Ecto neural progenitor cell (in vitro differentiated cells): Measurements from ENCODE around the gene ADGRL2.
"Not testable (repeated sequence)": the region's sequence is repeated elsewhere in the genome, so short reads cannot be mapped to it uniquely, and the experiment has no call there.

Experiments used
- DNase-seq: peaks from one replicate; pipeline ENCODE4 v3.0.0-alpha.2; 2018; ENCODE audit warnings: low spot score

ADGRL2 gene

GRCh38 chr1:81850031-81850430, 49.3 kb downstream of the ADGRL2 start:
- DNase-seq, result no peak

DNA sequence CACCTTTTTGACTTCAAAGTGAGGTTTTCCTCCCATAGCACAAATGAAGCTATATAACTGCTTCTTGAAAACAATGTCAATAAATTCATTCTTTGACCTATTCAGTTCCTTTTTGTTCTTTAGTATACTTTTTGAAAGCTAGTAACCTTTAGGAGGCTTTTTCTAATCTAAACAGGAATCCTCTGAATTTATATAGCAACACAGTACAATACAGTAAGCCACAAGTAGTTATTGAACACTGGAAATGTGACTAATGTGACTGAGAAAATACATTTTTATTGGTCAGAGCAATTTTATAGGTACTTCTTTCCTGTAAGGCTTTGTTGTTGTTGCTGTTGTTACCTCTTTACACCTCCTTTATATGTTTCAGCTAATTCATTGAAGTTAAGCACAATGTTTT, 49.8 kb downstream of the ADGRL2 start:
- DNase-seq, result no peak

GRCh38 chr1:81851217-81851616, 50.5 kb downstream of the ADGRL2 start:
- DNase-seq, result no peak

- no peak for DNase-seq
Measured at GRCh38 chr1:81852961-81853360, 52.2 kb downstream of the ADGRL2 start.

- no peak for DNase-seq
Measured at GRCh38 chr1:81867235-81867634, 66.5 kb downstream of the ADGRL2 start.

DNA sequence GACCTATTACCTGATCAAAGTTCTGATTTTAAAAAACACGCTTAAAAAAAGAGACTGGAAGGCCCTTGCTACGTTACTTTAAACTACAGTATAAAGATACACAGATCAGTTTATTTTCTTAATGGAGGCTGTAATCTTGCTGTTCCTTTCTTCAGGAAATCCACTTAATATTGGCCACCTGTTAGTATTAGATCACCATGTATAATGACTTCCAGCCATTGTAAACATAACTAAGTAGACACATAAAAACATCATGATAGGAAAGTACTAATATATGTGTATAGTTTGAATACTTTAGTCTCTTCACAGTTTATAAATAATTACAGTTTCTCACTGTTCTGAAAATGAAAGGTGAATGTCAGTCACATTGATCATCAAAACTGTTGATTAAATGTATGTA, 68.6 kb downstream of the ADGRL2 start:
- DNase-seq, result no peak

- not testable (repeated sequence) for DNase-seq
Measured at GRCh38 chr1:81871091-81871490, 70.4 kb downstream of the ADGRL2 start.

- DNase-seq, result no peak
Measured at GRCh38 chr1:81873946-81874345, 73.2 kb downstream of the ADGRL2 start.

DNA sequence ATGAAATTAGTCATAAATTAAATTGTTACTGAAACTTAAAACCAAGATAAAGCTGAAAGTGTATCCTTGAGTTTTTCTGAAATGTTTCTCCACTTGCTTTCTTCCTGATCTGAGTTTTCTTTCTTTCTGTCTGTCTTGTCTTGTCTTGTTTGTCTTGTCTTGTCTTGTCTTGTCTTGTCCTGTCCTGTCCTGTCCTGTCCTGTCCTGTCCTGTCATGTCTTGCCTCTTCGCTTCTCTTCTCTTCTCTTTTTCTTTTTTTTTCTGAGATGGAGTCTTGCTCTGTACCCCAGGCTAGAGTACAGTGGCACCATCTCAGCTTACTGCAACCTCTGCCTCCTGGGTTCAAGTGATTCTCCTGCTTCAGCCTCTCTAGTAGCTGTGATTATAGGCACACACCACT, 73.7 kb downstream of the ADGRL2 start:
- no peak for DNase-seq

DNA sequence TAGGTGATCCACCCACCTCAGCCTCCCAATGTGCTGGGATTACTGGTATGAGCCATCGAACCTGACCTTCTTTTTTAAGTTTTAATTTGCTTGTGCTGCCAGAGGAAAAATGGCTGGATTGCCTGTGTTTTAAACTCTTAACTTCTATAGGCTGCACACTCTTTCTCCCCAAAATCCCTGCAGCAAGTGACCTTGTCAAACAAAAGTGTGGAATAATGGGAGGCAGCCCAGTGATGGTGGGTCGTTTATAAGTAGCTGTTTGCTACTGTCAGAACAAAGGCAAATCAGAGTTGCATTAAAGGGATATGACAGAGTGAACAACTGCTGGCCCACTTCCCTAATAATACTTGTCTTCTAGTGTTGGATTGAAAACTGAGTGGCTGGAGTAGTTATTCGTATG, 74.2 kb downstream of the ADGRL2 start:
- DNase-seq, result no peak

- no peak for DNase-seq
Measured at GRCh38 chr1:81876901-81877733, 76.4 kb downstream of the ADGRL2 start.

- no peak for DNase-seq
Measured at GRCh38 chr1:81877940-81878339, 77.2 kb downstream of the ADGRL2 start.

DNA sequence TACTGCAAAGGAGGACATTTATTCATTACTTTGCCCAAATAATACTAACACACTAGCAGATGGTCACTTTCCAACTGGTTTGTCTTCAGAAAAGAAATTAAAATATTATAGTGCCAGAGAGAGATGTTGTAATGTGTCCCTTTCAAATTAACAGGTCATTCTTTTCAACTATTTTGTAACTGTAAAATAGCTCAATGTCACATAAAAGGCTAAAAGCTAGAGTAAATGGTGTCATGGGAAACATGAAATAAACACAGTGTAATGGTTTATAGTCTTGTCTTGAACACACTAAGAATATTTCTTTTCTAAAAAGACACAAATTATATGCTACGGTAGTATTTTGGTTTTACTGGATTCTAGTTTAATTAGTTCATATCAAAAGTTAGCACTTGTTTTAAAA, 77.8 kb downstream of the ADGRL2 start:
- no peak for DNase-seq

DNA sequence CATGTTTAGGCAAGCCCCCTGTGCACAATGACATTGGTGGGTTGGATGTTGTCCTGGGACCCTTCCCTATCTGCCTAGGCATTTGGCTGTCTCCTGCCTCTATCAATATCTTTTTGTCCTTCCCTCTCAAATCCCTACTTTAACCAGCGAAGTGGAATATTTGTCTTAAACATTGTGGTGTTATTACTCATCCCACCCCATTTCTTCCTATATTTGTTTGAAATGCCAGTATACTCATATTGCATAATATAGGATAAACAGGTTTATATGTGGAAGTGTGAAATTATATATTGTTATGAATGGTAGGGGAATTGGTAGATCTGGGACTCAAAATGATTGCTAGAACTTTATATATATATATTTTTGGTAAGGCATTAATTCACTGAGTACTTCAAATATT, 80.0 kb downstream of the ADGRL2 start:
- DNase-seq, result no peak

DNA sequence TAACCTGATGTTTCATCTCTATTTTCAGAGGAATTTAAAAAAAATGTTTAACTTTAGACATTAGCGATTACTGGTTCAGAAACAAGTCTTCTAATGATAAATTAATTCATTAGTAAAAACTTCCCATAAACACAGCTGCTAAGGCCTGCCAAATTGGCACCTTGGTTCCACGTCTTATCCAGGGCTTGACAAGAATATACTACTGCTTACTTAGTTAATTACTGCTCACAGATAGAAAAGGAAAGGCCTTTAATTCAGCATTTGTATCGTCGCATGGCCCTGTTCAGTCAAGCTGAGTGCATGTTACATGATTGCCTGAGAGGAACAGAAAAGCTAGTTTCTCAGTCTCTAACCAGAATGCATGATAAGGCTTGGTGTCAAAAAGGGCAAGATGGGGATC, 84.6 kb downstream of the ADGRL2 start:
- DNase-seq, result no peak

DNA sequence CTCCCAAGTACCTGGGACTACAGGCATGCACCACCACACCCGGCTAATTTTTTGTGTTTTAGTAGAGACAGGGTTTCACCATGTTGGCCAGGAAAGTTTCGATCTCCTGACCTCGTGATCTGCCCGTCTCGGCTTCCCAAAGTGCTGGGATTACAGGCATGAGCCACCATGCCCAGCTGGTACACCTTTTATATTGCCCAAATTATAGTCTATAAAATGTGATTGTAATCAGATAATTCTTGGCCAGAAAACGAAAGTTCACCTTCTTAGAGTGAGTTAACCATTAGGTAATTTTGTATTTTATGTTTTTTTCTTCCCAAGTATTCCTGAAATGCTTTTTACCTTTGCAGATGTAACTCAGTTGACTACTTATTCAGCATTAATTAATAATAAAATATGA, 85.6 kb downstream of the ADGRL2 start:
- DNase-seq, result not testable (repeated sequence)

DNA sequence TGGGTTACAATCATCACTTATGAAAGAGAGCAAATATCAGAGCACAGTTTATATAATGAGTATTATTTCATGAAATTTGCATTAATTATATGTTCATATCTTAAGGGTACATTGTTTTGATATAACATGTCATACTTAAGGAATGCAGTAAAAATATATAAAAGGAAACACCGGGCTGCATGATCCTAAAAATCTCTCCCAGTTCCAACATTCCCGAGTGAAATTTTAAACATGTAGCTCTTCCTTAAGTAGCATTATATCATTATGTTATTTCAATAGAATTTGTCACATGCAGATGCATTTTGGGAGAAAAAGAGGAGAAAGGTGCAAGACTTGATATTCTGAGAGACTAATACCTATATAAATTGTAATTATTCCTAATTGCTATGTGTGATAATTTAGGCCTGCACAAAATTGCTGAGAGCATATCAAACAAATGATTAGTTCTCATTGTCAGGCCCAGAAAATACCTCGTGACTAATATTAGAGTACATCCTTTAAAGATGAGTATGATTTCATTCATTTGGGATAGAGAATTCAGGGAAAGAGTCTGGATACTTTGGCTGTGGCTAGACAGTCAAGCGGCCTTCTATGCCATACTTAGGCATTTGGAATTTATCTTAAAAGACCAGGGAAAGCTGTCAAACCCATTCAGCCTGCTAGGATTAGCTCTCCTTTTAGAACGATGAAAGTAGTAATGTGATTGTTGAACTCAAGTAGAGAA, 86.8 kb downstream of the ADGRL2 start:
- DNase-seq, result no peak

DNA sequence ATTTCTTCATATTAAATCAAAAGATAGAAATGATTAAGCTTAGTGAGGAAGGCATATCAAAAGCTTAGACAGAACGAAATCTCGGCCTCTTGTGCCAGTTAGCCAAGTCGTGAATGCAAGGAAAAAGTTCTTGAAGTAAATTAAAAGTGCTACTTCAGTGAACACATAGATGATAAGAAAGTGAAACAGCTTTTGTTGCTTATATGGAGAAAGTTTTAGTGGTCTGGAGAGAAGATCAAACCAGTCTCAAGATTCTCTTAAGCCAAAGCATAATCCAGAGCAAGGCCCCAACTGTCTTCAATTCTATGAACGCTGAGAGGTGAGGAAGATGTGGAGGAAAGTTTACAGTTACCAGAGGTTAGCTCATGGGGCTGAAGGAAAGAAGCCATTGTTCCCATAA, 88.4 kb downstream of the ADGRL2 start:
- no peak for DNase-seq

DNA sequence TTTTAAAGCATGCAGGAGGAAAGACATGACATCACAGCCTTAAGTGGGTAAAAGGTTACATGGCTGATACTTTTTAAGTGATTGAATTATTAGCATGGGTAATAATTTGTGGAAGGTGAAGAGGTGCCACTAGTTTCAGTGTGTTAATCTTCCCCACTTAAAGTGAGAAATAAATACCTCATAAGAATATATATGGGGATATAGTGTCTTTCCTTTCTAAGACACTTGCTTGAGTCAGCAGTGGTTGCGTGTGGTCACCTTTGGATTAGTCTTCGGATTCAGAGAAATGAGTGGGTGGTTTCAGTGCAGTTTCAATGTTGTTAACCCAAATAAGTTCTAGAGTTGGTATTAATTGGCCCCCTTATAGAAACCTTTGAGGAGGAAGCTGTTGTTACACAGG, 94.1 kb downstream of the ADGRL2 start:
- no peak for DNase-seq

- no peak for DNase-seq
Measured at GRCh38 chr1:81899214-81899821, 98.6 kb downstream of the ADGRL2 start.

- no peak for DNase-seq
Measured at GRCh38 chr1:81907575-81907974, 106.8 kb downstream of the ADGRL2 start.

DNA sequence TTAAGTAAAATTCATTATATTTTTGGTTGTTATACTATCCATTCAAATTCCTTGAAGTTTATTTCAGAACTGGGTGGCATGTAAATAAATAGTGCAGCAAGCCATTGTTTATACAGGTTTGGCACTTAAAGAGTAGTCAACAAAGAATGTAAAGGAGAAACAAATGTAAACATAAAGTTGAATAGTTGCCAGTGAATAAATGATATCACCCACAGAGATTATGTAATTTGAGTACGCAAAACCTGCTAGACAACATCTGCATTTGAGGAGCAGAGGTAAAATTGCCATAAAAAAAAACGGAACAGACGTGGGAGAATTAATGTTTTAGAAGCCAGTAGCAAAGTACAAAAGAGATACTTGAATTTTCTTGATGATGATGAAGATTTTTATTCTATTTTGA, 111.6 kb downstream of the ADGRL2 start:
- no peak for DNase-seq

- no peak for DNase-seq
Measured at GRCh38 chr1:81915937-81916336, 115.2 kb downstream of the ADGRL2 start.
